OCI-LY1 (cell line): ENCODE results near the gene DBNDD1.
"Not testable (repeated sequence)": the region's sequence is repeated elsewhere in the genome, so short reads cannot be mapped to it uniquely, and the experiment has no call there.

ENCODE experiments used
- H2AFZ ChIP-seq: fragments of 200-600 bp; sonication (generic), shearing (Covaris generic); 2 replicates; pipeline ENCODE4 v1.6.0; 2014; ENCODE audit warnings: antibody characterized with exemption, mild to moderate bottlenecking, low read length
- H3F3A ChIP-seq: fragments of 200-600 bp; sonication (generic), shearing (Covaris generic); 2 replicates; pipeline ENCODE4 v1.6.0; 2014; ENCODE audit warnings: mild to moderate bottlenecking, antibody characterized with exemption, low read length, moderate library complexity; ENCODE audit not compliant: insufficient read depth
- H3K27ac ChIP-seq: fragments of 200-600 bp; sonication (generic); 2 replicates; pipeline ENCODE4 v1.5.1; 2014; ENCODE audit warnings: low read length, mixed run types, mild to moderate bottlenecking, low read depth; ENCODE audit not compliant: poor library complexity, severe bottlenecking
- H3K27me3 ChIP-seq: fragments of 200-600 bp; sonication (generic); 2 replicates; pipeline ENCODE4 v1.6.0; 2014; ENCODE audit warnings: antibody characterized with exemption, mild to moderate bottlenecking, low read length, moderate library complexity; ENCODE audit not compliant: insufficient read depth
- H3K36me3 ChIP-seq: fragments of 200-600 bp; sonication (generic); 2 replicates; pipeline ENCODE4 v1.6.1; 2014; ENCODE audit warnings: mild to moderate bottlenecking, antibody characterized with exemption, low read length, moderate library complexity, mixed read lengths; ENCODE audit not compliant: insufficient read depth
- H3K4me1 ChIP-seq: fragments of 200-600 bp; sonication (generic); 2 replicates; pipeline ENCODE4 v1.5.1; 2014; ENCODE audit warnings: mild to moderate bottlenecking, low read length, moderate library complexity; ENCODE audit not compliant: insufficient read depth, severe bottlenecking
- H3K4me2 ChIP-seq: fragments of 200-600 bp; sonication (generic), shearing (Covaris generic); 2 replicates; pipeline ENCODE4 v1.6.1; 2014; ENCODE audit warnings: low read length
- H3K4me3 ChIP-seq: fragments of 200-600 bp; sonication (generic); 2 replicates; pipeline ENCODE4 v1.5.1; 2014; ENCODE audit warnings: low read length, low read depth, mild to moderate bottlenecking, mixed read lengths; ENCODE audit not compliant: poor library complexity, severe bottlenecking
- H3K79me2 ChIP-seq: fragments of 200-600 bp; shearing (Covaris generic); 2 replicates; pipeline ENCODE4 v1.6.1; 2016; ENCODE audit warnings: mixed run types, low read length, mixed read lengths; ENCODE audit not compliant: insufficient read depth
- H3K9ac ChIP-seq: fragments of 200-600 bp; sonication (generic), shearing (Covaris generic); 2 replicates; pipeline ENCODE4 v1.6.1; 2014; ENCODE audit warnings: mild to moderate bottlenecking, low read length, mixed read lengths
- H3K9me2 ChIP-seq: fragments of 200-600 bp; sonication (generic), shearing (Covaris generic); 2 replicates; pipeline ENCODE4 v1.6.1; 2014; ENCODE audit warnings: low read depth, mild to moderate bottlenecking, low read length, mixed read lengths
- H3K9me3 ChIP-seq: fragments of 200-600 bp; shearing (Covaris generic); 2 replicates; pipeline ENCODE4 v1.6.1; 2014; ENCODE audit warnings: low read length, mixed read lengths
- H4K20me1 ChIP-seq: fragments of 200-600 bp; sonication (generic), shearing (Covaris generic); 2 replicates; pipeline ENCODE4 v1.6.0; 2016; ENCODE audit warnings: mild to moderate bottlenecking, low read length; ENCODE audit not compliant: insufficient read depth
- EZH2 ChIP-seq: fragments of 200-600 bp; sonication (generic), shearing (Covaris generic); IDR thresholded peaks from 2 replicates; pipeline ENCODE4 v1.8.0; 2017; ENCODE audit warnings: borderline replicate concordance, mixed run types, mild to moderate bottlenecking, antibody characterized with exemption, low read length, moderate library complexity, mixed read lengths
- TF ChIP-seq, protein P1 (sequence below): fragments of 200-600 bp; sonication (generic), shearing (Covaris generic); IDR thresholded peaks from 2 replicates; pipeline ENCODE4 v1.5.1; 2017; ENCODE audit warnings: mild to moderate bottlenecking, antibody characterized with exemption, low read length, moderate library complexity, mixed read lengths

The DBNDD1 gene

DNA sequence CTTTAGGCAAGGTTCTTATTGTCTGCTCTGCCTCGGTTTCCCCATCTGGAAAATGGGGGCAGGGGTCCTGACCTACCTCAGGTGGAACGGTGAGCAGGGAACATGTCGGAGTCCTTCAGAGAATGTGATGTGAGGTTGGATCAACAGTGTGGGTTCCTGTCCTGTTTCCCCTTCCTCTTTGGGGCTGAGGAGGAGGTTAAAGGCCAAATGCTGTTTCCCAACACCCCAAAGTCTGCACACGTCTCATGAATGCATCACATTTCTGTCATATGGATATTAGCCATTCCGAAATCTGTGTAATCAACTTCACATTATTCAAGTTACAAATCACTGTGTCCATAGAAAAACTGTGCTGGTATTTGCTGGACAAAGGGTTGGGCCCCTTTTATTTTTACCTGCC lies 51.8 kb downstream of the DBNDD1 start:
- H3K4me3 ChIP-seq, H2AFZ ChIP-seq, H3K4me2 ChIP-seq, H3K27ac ChIP-seq, H3K4me1 ChIP-seq, H3K27me3 ChIP-seq, H3K9ac ChIP-seq, H3K9me2 ChIP-seq, H4K20me1 ChIP-seq, H3K79me2 ChIP-seq, H3K9me3 ChIP-seq, H3F3A ChIP-seq: not testable (repeated sequence)
- H3K36me3 ChIP-seq: peaks cover 31% of the 10 kb centered on the region; the same call in 1 of the 2 replicates

GRCh38 chr16:89966756-89967155 lies 52.5 kb downstream of the DBNDD1 start:
- no peak overlapping the region for H3K27ac ChIP-seq
- no peak for TF ChIP-seq EZH2
- TF ChIP-seq, protein P1, sequence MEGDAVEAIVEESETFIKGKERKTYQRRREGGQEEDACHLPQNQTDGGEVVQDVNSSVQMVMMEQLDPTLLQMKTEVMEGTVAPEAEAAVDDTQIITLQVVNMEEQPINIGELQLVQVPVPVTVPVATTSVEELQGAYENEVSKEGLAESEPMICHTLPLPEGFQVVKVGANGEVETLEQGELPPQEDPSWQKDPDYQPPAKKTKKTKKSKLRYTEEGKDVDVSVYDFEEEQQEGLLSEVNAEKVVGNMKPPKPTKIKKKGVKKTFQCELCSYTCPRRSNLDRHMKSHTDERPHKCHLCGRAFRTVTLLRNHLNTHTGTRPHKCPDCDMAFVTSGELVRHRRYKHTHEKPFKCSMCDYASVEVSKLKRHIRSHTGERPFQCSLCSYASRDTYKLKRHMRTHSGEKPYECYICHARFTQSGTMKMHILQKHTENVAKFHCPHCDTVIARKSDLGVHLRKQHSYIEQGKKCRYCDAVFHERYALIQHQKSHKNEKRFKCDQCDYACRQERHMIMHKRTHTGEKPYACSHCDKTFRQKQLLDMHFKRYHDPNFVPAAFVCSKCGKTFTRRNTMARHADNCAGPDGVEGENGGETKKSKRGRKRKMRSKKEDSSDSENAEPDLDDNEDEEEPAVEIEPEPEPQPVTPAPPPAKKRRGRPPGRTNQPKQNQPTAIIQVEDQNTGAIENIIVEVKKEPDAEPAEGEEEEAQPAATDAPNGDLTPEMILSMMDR: no peak
- peaks cover 2% of the 10 kb centered on the region for H3K4me1 ChIP-seq
- H3K27me3 ChIP-seq: no peaks in the 10 kb centered on the region
- peaks cover 32% of the 10 kb centered on the region for H3K36me3 ChIP-seq
- no peaks in the 10 kb centered on the region for H3K79me2 ChIP-seq
- H3K9ac ChIP-seq: no peak overlapping the region
- peaks cover 2% of the 10 kb centered on the region for H3K9me3 ChIP-seq
- H4K20me1 ChIP-seq: no peaks in the 10 kb centered on the region
- H3F3A ChIP-seq: no peaks in the 10 kb centered on the region
- no peak overlapping the region for H3K4me3 ChIP-seq
- no peak overlapping the region for H2AFZ ChIP-seq
- no peaks in the 10 kb centered on the region for H3K9me2 ChIP-seq
- no peak overlapping the region for H3K4me2 ChIP-seq

DNA sequence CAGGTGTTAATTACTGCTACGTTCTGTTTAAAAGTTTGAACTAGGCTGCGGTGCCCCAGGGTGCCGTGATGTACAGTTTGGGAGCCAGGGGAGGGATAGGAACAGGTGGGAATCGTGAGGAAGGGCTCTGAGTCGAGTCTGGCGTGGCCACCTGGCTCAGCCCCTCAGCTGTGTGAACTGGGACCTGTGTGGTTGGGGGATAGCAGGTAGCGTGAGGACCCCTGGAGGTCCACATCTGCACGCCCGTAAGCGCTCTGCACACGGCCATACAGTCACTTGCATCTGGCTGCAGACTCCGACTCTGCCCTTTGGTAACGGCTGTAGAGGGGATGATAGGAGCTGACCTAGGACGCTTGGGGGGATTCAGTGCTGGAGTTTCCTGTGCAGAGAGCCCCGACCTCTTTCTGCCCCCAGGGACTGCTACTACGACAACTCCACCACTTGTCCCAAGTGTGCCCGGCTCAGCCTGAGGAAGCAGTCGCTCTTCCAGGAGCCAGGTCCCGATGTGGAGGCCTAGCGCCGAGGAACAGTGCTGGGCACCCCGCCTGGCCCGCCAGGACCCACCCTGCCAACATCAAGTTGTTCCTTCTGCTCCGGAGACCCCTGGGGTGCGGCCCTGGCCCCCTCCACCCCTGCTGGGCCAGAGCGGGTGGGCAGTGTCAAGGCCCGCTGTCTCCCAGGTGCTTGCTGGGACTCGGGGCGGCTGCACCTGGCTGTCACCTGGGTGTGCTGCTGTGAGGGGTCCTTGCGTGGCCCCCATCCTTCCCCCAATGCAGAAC lies 53.6 kb downstream of the DBNDD1 start:
- no peaks in the 10 kb centered on the region for H3K27me3 ChIP-seq
- no peaks in the 10 kb centered on the region for H3F3A ChIP-seq
- no peak overlapping the region for H2AFZ ChIP-seq
- H3K4me1 ChIP-seq: no peaks in the 10 kb centered on the region
- H3K4me2 ChIP-seq: no peak overlapping the region
- no peaks in the 10 kb centered on the region; the same call in 1 of the 2 replicates for H3K9me3 ChIP-seq
- no peaks in the 10 kb centered on the region for H4K20me1 ChIP-seq
- H3K4me3 ChIP-seq: no peak overlapping the region
- H3K79me2 ChIP-seq: no peaks in the 10 kb centered on the region
- no peaks in the 10 kb centered on the region for H3K9me2 ChIP-seq
- no peak overlapping the region for H3K27ac ChIP-seq
- TF ChIP-seq, protein P1: no peak
- TF ChIP-seq EZH2: no peak
- H3K9ac ChIP-seq: no peak overlapping the region
- peaks cover 41% of the 10 kb centered on the region for H3K36me3 ChIP-seq

GRCh38 chr16:89964201-89964600 lies 55.1 kb downstream of the DBNDD1 start:
- Histone ChIP-seq H2AFZ (no peak overlapping the region), H3K9me3 (no peaks in the 10 kb centered on the region), H3K4me1 (no peaks in the 10 kb centered on the region), H3K4me2 (no peak overlapping the region), H3F3A (no peaks in the 10 kb centered on the region), H3K27ac (no peak overlapping the region), H3K9ac (no peak overlapping the region), H3K4me3 (no peak overlapping the region), H3K27me3 (no peaks in the 10 kb centered on the region), H4K20me1 (no peaks in the 10 kb centered on the region), H3K36me3 (peaks cover 54% of the 10 kb centered on the region), H3K79me2 (no peaks in the 10 kb centered on the region), H3K9me2 (no peaks in the 10 kb centered on the region)
- TF ChIP-seq, protein P1: no peak
- TF ChIP-seq EZH2: no peak
